ENCODE results near the gene CTNNB1.
"Not testable (repeated sequence)": the region's sequence is repeated elsewhere in the genome, so short reads cannot be mapped to it uniquely, and the experiment has no call there.

CTNNB1 gene

DNA sequence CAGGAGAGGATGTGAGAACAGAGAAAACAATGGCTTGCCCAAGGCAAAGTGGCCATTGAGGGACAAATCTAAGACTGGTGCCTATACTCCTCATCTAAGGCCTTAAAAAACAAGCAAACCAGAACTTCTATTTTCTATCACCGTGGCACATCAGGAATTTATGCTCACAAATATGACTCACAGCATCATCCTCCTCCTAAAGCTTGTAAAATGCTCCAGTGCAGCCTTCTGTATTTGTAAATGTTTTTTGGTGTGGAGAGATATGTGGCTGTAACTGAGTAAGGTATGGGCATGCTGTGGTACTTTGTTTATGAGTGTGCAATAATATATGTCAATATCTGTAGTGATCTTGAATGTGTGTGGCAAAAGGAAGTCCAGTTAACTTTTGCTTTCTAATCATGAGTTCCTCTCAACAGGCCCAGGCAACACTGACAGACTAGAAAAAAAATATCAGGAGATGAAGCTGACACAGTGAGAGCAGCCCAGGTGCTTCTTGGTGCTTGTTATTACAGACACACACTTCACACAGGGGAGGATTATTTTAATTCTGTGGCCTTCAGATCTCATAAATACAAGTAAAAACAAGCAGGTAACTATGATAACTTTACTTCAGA lies 60.3 kb downstream of the CTNNB1 start:
- DNase-seq: peak; percentile 68

- no peak for DNase-seq
Measured at GRCh38 chr3:41260063-41260450, 60.8 kb downstream of the CTNNB1 start.

- DNase-seq: peak; percentile 50
Measured at GRCh38 chr3:41265011-41265545, 65.8 kb downstream of the CTNNB1 start.

DNA sequence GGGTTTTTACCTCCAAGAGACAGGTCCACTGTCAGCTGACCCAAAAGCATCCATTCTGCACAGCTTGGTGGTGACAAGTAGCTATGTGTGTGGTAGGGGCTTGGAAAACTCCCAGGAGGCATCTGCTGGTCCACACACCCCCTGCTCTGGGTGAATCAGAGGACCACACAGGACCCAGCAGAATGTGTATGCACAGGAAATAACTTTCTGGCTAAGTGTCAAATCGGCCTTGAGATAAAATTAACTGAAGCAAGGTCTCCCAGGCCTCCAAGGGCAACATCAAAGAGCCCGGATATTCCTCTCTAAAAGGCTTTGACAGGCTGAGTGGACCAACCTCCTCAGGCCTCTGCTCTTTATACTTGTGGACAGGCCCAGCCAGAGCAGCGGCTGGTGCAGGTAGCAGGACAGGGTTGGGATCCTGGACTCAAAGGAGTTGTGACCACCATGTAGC lies 66.5 kb downstream of the CTNNB1 start:
- DNase-seq: peak; percentile 85

DNA sequence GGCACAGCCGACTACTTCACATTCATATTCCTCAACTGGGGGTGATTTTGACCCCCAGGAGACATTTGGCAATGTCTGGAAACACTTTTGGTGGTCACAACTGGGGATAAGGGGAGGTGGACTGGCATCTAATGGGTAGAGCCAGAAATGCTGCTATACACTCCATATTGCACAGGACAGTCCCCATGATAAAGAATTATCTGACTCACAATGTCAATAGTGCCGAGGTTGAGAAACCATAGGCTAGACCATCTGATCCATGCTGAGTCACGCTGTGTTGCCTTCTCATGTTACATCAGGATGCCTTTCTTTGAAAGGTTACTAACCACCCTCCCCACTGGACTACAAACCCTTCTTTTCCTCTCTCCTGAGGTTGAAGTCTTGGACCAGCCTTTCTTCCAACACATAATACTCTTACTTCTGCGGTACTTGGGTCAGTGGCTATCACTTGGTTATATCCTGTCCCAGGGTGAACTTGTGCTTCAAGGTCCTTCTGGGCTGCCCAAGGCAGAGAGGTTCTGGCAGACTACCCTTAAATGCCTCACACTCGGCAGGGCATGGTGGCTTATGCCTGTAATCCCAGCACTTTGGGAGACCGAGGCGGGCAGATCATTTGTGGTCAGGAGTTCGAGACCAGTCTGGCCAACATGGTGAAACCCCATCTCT lies 68.8 kb downstream of the CTNNB1 start:
- peak; percentile 95 for DNase-seq

DNA sequence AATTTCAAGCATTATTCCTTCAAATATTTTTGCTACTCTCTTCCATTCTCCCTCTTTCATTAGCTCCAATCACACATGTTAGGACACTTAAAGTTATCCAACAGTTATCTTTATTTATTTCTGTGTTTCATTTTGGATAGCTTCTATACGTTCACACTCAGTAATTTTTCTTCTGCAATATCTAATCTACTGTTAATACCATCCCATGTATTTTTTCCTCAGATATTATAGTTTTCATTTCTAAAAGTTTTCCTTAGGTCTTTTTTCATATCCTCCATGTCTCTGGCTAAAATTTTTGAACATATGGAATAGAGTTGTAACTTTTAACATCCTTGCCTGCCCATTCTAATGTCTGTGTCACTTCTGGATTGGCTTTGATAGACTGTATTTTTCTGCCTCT lies 73.4 kb downstream of the CTNNB1 start:
- DNase-seq: no peak

DNA sequence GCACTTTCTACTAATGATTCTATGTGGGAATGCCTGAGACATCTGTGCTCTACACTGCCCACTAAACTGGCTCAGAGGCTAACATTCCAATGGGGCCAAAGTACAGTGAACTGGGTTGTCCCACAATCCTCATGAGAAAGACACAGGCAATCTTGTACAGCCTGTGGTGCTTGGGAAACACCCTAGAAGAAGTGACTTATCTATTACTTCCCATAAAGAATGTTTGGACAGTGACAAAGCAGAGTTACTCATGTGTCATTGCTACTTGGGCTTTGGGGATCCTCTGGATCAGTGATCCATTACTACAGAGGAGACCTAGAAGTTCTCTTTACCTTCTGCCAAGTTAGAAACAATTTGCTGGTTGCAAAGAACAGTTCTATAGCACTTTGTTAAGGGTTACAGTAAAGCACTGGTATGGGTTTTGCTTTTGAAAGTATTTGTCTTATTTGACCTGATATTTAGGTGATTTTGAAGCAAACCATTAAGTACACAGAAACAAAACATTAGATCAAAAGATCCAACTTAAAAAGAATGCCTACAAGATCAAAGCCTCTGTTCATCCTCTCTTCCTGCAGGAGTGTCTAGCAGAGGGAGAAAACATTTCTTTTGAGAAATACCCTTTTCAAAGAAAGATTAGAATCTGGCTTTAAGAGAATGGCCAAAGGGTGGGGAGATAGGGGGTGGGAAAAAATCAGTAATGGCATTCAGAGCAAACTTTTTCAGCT lies 75.8 kb downstream of the CTNNB1 start:
- peak; percentile 77 for DNase-seq

DNA sequence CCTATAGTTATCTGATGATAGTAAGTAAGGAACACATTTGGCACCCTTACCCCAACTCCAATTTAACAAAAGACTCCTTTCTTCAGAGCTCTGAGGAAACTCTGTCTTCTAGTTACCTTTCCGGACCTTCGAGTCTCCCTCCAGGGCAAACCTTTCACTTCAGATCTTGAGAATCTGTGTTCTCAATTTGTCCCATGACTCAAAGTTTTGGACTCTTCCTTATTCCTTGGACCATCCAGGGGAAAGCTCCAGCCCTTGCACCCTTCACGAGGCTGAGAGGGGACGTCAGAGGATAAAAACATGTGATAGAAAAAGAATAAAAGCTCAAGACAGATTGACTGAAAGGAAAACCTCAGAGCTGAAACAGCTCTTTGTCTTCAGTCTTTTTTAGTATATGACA lies 76.9 kb downstream of the CTNNB1 start:
- DNase-seq: no peak

DNA sequence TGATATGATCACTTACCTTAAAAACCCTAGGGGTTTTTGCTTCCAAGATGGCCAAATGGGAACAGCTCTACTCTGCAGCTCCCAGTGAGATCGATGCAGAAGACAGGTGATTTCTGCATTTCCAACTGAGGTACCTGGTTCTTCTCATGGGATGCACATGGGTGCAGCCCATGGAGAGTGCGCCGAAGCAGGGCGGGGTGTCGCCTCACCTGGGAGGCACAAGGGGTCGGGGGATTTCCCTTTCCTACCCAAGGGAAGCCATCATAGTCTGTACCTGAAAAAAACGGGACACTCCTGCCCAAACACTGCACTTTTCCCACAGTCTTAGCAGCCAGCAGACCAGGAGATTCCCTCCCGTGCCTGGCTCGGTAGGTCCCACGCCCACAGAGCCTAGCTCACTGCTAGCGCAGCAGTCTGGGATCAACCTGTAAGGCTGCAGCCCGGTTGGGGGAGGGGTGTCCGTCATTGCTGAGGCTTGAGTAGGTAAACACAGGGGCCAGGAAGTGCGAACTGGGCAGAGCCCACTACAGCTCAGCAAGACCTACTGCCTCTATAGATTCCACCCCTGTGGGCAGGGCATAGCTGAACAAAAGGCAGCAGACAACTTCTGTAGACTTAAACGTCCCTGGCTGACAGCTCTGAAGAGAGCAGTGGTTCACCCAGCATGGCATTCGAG lies 78.6 kb downstream of the CTNNB1 start:
- DNase-seq: no peak

DNA sequence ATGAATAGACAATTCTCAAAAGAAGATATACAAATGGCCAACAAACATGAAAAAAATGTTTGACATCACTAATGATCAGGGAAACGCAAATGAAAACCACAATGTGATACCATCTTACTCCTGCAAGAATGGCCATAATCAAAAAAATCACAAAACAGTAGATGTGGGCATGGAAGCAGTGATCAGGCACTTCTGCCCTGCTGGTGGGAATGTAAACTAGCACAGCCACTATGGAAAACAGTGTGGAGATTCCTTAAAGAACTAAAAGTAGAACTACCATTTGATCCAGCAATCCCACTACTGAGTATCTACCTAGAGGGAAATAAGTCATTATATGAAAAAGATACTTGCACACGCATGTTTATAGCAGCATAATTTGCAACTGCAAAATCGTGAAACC lies 85.6 kb downstream of the CTNNB1 start:
- not testable (repeated sequence) for DNase-seq

DNA sequence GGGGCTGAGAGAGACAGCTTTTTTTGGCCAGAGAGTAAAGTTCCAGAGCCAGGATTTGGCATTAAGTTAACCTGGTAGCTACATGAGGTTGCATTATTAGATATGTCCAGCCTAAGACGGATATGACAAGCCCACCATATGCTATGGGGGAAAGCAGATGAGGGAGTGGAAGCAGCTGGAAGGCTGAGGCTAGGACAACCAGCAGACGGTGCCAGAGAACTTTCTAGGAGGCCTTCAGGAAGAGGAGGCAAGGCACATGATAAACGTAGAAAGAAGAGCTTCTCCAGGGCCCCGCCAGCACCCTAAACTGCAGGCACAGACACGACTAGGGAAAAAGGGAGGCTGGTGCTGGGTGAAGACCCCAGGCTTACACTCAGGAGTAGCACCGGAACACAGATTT lies 87.0 kb downstream of the CTNNB1 start:
- no peak for DNase-seq

DNA sequence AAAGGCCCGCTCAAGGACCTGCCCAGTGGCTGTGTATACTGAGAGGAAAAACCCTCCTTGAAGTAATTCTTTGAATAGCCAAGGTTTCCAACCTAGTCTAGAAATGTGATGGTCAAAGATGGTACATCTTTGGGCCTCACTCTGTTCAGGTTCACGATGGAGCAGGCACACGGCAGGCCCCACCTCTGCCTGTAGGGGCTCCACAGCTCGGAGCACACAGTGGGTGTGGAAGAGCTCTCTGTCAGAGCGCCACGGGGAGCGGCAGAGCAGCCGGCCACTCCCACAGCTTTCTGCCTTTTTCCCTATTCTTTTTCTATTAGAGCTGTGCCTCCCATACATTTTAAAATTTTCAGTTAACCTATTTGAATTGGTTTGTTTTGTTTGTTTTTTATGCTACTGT lies 89.5 kb downstream of the CTNNB1 start:
- no peak for DNase-seq

Data from EL (cell line).